NCI-H2081 treated with DMSO at 0.1 percent for 48 hours (cell line): ENCODE data around the gene NPPC.
A peak's percentile ranks its signal among the peaks of the same experiment; 100 is the strongest.
"Not testable (repeated sequence)": the region's sequence is repeated elsewhere in the genome, so short reads cannot be mapped to it uniquely, and the experiment has no call there.

Source experiments
- DNase-seq: peaks from one replicate; lab custom pipeline; 2025; lab: John Stamatoyannopoulos, UW

NPPC gene

GRCh38 chr2:231926180-231926741 lies at the start of gene NPPC:
NPPC (minus strand) TSS chr2:231926396; CDS start chr2:231926249, 147 bp downstream.
- peak; percentile 15 for DNase-seq

GRCh38 chr2:231975001-231975400 lies 48.8 kb upstream of the NPPC start:
- no peak for DNase-seq

GRCh38 chr2:231970461-231970860 lies 44.3 kb upstream of the NPPC start:
- no peak for DNase-seq

GRCh38 chr2:231968820-231969219 lies 42.6 kb upstream of the NPPC start:
- DNase-seq, result no peak

GRCh38 chr2:231966886-231967285 lies 40.7 kb upstream of the NPPC start:
- DNase-seq, result no peak

GRCh38 chr2:231965102-231965501 lies 38.9 kb upstream of the NPPC start:
- DNase-seq, result no peak

GRCh38 chr2:231961349-231962166 lies 35.4 kb upstream of the NPPC start, which contains the start of gene DIS3L2:
DIS3L2 (plus strand) TSS chr2:231961713; CDS start chr2:232014928, 53,215 bp downstream.
- peak; percentile 31 for DNase-seq

GRCh38 chr2:231960810-231961348 lies 34.7 kb upstream of the NPPC start:
- DNase-seq, result no peak

- no peak for DNase-seq
Measured at GRCh38 chr2:231957913-231958763, 31.9 kb upstream of the NPPC start.

- no peak for DNase-seq
Measured at GRCh38 chr2:231955758-231956472, 29.7 kb upstream of the NPPC start.

GRCh38 chr2:231951452-231952035 lies 25.3 kb upstream of the NPPC start:
- no peak for DNase-seq

GRCh38 chr2:231947694-231948093 lies 21.5 kb upstream of the NPPC start:
- DNase-seq, result no peak

- DNase-seq, result not testable (repeated sequence)
Measured at GRCh38 chr2:231947112-231947511, 20.9 kb upstream of the NPPC start.

- DNase-seq, result no peak
Measured at GRCh38 chr2:231946241-231946814, 20.1 kb upstream of the NPPC start.

GRCh38 chr2:231942180-231942579 lies 16.0 kb upstream of the NPPC start:
- no peak for DNase-seq

- no peak for DNase-seq
Measured at GRCh38 chr2:231941673-231942072, 15.5 kb upstream of the NPPC start.

GRCh38 chr2:231940795-231941194 lies 14.6 kb upstream of the NPPC start:
- no peak for DNase-seq

GRCh38 chr2:231939022-231939421 lies 12.8 kb upstream of the NPPC start:
- no peak for DNase-seq

- no peak for DNase-seq
Measured at GRCh38 chr2:231937057-231937456, 10.9 kb upstream of the NPPC start.

- no peak for DNase-seq
Measured at GRCh38 chr2:231936491-231936890, 10.3 kb upstream of the NPPC start.

- DNase-seq, result no peak
Measured at GRCh38 chr2:231935815-231936214, 9.6 kb upstream of the NPPC start.
